Embryonic facial prominence (tissue), 1 donor: ENCODE data around the gene MRPL36.

Source experiments
- DNase-seq: peaks from one replicate; pipeline ENCODE4 v3.0.0-alpha.2; 2016; ENCODE audit errors: extremely low spot score

The MRPL36 gene

GRCh38 chr5:1781726-1782384 lies 17.8 kb downstream of the MRPL36 start:
- DNase-seq, result no peak

- DNase-seq, result peak; percentile 25
Measured at GRCh38 chr5:1781107-1781506, 18.5 kb downstream of the MRPL36 start.

- DNase-seq, result no peak
Measured at GRCh38 chr5:1780614-1780930, 19.1 kb downstream of the MRPL36 start.

GRCh38 chr5:1779782-1780613 lies 19.6 kb downstream of the MRPL36 start:
- DNase-seq, result no peak

GRCh38 chr5:1779021-1779680 lies 20.5 kb downstream of the MRPL36 start:
- no peak for DNase-seq

- no peak for DNase-seq
Measured at GRCh38 chr5:1778138-1779020, 21.3 kb downstream of the MRPL36 start.

GRCh38 chr5:1777281-1778137 lies 22.1 kb downstream of the MRPL36 start:
- DNase-seq, result no peak

GRCh38 chr5:1776831-1777230 lies 22.8 kb downstream of the MRPL36 start:
- no peak for DNase-seq

GRCh38 chr5:1772634-1773033 lies 27.0 kb downstream of the MRPL36 start:
- no peak for DNase-seq

- DNase-seq, result no peak
Measured at GRCh38 chr5:1771149-1772065, 28.2 kb downstream of the MRPL36 start.

GRCh38 chr5:1770443-1770802 lies 29.2 kb downstream of the MRPL36 start:
- no peak for DNase-seq

GRCh38 chr5:1769752-1770442 lies 29.7 kb downstream of the MRPL36 start:
- DNase-seq, result no peak

GRCh38 chr5:1769017-1769640 lies 30.5 kb downstream of the MRPL36 start:
- no peak for DNase-seq

GRCh38 chr5:1768283-1769000 lies 31.2 kb downstream of the MRPL36 start:
- DNase-seq, result no peak

GRCh38 chr5:1767524-1768282 lies 31.9 kb downstream of the MRPL36 start:
- no peak for DNase-seq

- no peak for DNase-seq
Measured at GRCh38 chr5:1765880-1766235, 33.8 kb downstream of the MRPL36 start.

- no peak for DNase-seq
Measured at GRCh38 chr5:1765141-1765879, 34.3 kb downstream of the MRPL36 start.
